Measurements from ENCODE around the gene SDK2.

Gene SDK2

DNA sequence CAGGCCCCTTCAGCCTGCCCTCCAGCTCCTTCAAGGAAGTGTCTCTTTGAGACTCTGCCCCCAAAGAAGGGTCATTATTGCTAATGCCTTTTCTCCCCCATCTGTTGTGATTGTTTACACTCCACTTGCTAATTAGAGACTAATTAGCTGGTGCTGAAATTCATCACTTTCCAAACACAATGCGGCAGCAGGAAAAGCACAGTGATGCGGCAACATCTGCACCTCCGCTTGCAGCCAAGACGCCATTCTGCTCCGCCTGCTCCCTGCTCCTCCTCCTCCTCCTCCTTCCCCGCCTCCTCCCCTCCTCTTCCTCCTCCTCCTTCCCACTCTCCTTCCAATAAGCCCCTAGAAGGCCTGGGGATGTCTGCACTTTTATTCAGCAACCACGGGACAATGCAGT, 110.5 kb downstream of the SDK2 start:
- no peak for DNase-seq (ENCODE audit: low read depth in 2 of 2)

GRCh38 chr17:73533127-73533526, 111.1 kb downstream of the SDK2 start:
- DNase-seq (ENCODE audit: low read depth in 2 of 2), result no peak

- DNase-seq (ENCODE audit: low read depth in 2 of 2), result no peak
Observed at GRCh38 chr17:73532421-73532901, 111.8 kb downstream of the SDK2 start.

GRCh38 chr17:73531158-73531557, 113.1 kb downstream of the SDK2 start:
- no peak for DNase-seq (ENCODE audit: low read depth in 2 of 2)

DNA sequence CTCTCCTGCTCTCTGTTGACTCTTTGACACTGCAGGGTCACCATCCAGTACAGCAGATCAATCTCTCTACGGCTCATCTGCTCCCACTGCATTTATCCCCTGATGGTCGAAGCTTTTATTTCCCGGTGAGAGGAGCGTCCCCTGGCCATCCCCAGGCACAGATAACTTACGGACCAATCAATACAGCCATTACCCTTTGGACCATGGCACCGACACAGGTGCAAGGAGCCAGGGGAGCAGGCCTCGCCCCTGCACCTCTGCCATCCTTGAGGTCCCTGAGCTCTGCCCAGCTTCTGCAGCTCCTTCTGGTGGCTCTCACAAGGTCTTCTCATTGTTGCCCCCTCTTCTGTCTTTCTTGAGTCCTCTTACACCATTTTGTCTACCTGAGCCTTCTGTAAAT, 115.6 kb downstream of the SDK2 start:
- no peak for DNase-seq (ENCODE audit: low read depth in 2 of 2)

GRCh38 chr17:73526952-73527351, 117.3 kb downstream of the SDK2 start:
- DNase-seq (ENCODE audit: low read depth in 2 of 2), result no peak

GRCh38 chr17:73524941-73525679, 119.1 kb downstream of the SDK2 start:
- DNase-seq (ENCODE audit: low read depth in 2 of 2), result no peak

GRCh38 chr17:73522696-73523095, 121.5 kb downstream of the SDK2 start:
- no peak for DNase-seq (ENCODE audit: low read depth in 2 of 2)

DNA sequence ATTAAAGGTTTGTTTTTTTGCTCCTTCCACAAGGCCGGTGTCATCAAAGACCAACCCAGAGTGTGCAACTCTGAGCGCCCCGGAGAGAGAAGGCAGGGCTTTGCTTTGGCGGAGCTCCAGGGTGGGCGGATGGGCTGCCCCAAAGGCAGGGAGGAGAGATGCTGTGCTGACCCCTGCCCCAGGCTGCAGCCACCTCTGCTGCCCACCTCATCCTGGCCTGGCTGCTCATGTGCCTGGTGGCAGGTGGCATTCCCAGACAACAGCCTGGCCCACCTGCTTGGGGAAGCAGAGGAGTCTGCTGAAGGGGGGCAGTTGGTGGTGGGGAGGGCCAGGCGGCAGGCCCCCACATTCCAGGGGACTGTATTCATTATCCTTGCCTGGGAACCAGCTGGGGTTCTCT, 122.1 kb downstream of the SDK2 start:
- no peak for DNase-seq (ENCODE audit: low read depth in 2 of 2)

- no peak for DNase-seq (ENCODE audit: low read depth in 2 of 2)
Observed at GRCh38 chr17:73521376-73521775, 122.9 kb downstream of the SDK2 start.

DNA sequence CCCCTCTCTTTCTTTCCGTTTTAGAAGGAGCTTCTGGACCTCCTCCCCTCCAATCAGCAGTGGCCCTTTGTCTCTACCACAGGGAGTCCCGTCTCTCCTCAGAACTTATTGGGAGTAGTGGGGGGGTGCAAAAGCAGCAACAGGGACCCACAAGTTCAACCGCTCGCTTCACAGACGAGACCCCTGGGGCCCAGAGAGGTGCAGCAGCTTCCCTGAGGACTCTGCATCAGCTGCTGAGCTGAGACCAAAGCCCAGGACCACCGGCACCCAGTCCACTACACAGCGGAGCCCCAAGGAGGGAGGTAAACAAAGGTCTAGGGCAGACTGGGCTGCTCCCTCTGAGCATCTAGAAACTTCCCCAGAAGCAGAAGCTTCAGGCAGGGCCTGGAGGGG, 123.9 kb downstream of the SDK2 start:
- no peak for DNase-seq (ENCODE audit: low read depth in 2 of 2)

DNA sequence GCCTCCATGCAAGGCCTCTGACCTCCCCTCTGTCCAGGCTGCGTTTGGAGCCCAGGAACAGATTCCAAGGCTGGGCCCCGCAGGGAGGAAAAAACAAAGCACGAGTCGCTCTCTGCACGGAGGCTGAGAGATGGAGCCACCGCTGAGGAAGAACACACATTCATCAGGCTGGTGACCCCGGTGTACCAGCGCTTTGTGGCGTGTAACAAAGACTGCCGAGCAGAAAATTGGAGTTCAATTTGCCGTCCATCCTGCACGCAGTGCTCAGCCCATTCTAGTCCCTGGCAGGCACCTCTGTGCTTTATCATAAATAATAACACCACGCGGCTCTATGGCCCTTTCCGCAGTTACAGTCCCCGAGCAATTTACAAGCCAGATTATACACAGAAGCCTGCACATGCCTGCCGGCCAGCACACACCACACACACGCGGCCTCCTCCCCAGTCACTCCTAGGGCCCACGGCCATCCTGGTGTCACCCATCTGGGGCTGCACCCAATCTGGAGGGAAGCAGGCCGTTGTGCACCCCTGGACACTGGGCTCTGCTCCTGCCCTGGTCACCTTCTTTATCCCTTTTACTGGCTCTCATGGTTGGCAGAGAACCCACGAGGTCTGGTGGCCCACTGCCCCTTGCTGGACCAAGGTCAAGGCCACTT, 124.4 kb downstream of the SDK2 start:
- no peak for DNase-seq (ENCODE audit: low read depth in 2 of 2)

DNA sequence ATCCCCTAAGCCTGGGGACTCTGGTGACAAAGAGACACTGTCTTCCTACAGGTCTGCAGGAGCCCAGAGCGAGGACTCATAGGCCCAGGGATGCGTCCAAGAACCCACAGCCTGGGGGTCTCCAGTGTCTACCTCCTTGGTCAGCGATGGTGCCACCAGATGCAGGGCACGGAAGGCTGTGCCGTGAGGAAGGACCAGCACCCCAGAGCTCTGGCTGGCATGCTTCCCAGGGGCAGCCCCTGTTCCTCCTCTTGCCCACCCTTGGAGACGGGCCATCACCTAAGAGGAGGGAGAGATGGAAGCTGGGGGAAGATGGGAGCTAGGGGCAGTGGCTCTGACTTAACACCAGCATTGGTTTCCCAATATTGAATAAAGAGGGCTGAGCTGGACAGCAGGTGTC, 125.2 kb downstream of the SDK2 start:
- DNase-seq (ENCODE audit: low read depth in 2 of 2), result no peak

- DNase-seq (ENCODE audit: low read depth in 2 of 2), result no peak
Observed at GRCh38 chr17:73516431-73516830, 127.8 kb downstream of the SDK2 start.

DNA sequence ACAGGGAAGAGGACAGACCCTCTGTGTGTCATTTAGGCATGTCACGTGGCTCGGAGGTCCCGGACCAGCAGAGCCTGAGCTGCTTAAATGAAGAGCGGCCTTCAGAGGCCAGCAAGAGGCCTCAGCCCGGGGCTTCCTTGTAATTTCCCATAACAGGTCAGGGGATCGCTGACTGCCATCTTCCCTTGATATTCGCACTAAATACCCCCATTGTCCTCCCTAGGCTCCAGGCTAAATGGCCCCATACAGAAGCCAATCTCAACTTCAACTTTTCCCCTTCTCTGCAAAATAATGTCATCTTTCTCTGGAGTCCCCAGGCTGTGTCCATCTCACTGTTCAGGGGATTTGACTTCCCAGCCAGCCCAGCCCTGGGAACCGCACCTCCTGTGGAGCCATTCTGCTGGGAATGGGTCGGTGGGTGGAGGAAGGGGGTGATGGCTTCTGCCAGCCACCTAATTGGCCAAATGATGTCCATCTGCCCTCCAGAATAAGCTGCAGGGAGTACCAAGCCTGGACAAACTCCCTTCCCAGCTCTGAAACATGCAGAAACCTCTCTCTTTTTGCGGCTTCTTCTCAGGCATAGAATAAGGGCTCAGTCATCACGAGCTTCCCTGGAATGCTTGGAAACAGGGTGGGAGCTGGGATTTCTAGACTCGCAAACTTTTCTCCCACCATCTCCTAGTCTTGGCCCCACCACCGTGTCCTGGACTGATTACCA, 129.9 kb downstream of the SDK2 start:
- DNase-seq (ENCODE audit: low read depth in 2 of 2), result no peak

GRCh38 chr17:73513426-73513825, 130.8 kb downstream of the SDK2 start:
- no peak for DNase-seq (ENCODE audit: low read depth in 2 of 2)

- no peak for DNase-seq (ENCODE audit: low read depth in 2 of 2)
Observed at GRCh38 chr17:73511719-73512115, 132.5 kb downstream of the SDK2 start.

- no peak for DNase-seq (ENCODE audit: low read depth in 2 of 2)
Observed at GRCh38 chr17:73510981-73511718, 133.1 kb downstream of the SDK2 start.

- DNase-seq (ENCODE audit: low read depth in 2 of 2), result no peak
Observed at GRCh38 chr17:73508931-73509605, 135.2 kb downstream of the SDK2 start.

DNA sequence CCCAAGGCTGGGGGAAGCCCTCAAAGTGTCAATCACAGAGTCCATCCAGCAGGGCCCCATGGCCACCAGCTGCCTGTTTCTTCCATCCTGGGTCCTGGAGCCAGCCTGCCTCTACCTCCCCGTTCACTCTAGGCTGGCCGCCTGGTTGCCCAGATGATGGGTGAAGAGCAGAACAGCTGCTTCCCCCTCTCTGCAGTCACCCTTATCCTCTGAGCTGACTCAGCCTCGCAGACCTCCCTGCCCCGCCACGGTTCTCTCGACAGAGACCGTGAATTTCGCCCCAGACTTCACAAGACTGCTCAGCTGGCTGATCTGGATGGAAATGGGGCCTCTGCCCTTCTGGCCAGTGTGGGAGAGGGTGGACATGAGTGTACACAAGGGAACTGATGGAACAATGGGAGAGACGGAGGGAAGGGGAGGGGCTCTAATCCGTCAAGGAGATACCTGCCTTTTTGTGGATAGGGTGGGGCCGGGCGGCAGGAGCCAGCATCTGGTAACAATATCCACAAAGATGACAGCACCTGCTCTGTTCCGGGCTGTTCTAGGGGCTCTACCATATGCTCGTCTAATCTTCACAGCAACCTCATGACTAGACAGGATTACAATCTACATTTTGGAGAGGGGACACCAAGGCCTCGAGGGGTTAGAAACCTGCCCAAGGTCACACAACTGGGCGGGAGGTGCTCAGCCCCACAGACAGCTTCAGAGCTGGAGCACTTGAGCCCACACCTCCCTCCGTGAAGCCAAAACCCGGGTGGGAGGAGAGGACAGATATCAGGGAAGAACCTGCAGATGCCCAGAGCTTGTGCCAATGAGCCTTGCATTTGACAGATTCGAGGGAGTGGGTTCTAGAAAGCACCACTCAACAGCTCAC, 136.0 kb downstream of the SDK2 start:
- DNase-seq (ENCODE audit: low read depth in 2 of 2), result no peak

Measured in stimulated activated CD8-positive, alpha-beta memory T cell treated with anti-CD3 and anti-CD28 coated beads, Interleukin-2, amount 100 ng/mL, for 48 hours (primary cell).